Right lobe of liver (tissue), 6 donors: Measurements from ENCODE around the gene COPS7B. TPM values are rescaled to one million over a fixed set of nuclear protein-coding genes. Genes with fewer than 3 reads are reported as not detected.
A peak's percentile ranks its signal among the peaks of the same experiment; 100 is the strongest.

ENCODE experiments used
- ATAC-seq, 4 donors: fragments of 200-7000 bp; cut with Tn5 transposase; one replicate each; pipeline ENCODE4 v1.9.1; 2020; ENCODE audit warnings: mild to moderate bottlenecking in 4 of 4, moderate library complexity in 4 of 4
- DNase-seq, 3 donors: peaks; one replicate each; pipeline ENCODE4 v3.0.0-alpha.2; 2020
- H3K27ac ChIP-seq, 3 donors: fragments of 200-600 bp; one replicate each; pipeline ENCODE4 v1.8.0; 2022
- H3K27me3 ChIP-seq, 2 donors: fragments of 200-600 bp; one replicate each; pipeline ENCODE4 v1.8.0; 2022
- H3K36me3 ChIP-seq, 4 donors: fragments of 200-600 bp; sonication (generic) in 1 of 4; one replicate each; pipeline versions ENCODE4 v1.5.1 to v1.8.0; 2017 to 2022; ENCODE audit warnings: control low read depth in 1 of 4
- H3K4me1 ChIP-seq, 4 donors: fragments of 200-600 bp; sonication (generic) in 1 of 4; one replicate each; pipeline versions ENCODE4 v1.5.1 to v1.8.0; 2017 to 2022; ENCODE audit warnings: control low read depth in 1 of 4
- H3K4me3 ChIP-seq, 3 donors: fragments of 200-600 bp; one replicate each; pipeline ENCODE4 v1.8.0; 2022
- H3K9me3 ChIP-seq, 4 donors: fragments of 200-600 bp; sonication (generic) in 1 of 4; one replicate each; pipeline versions ENCODE4 v1.5.1 to v1.8.0; 2017 to 2022; ENCODE audit warnings: control low read depth in 1 of 4
- POLR2A ChIP-seq: fragments of 450-650 bp; IDR thresholded peaks from one replicate; pipeline ENCODE4 v1.6.1; 2017; ENCODE audit warnings: antibody characterized with exemption, mild to moderate bottlenecking
- WGBS: methylation state at CpG from one replicate; pipeline ENCODE4 v1.1.6; 2018; ENCODE audit warnings: low coverage, low lambda C conversion rate; ENCODE audit not compliant: insufficient coverage; ENCODE audit errors: missing lambda C conversion rate; 5-methylcytosine and 5-hydroxymethylcytosine counted together
- intact Hi-C, 2 donors: fragments of 100-400 bp; cut with DNase I; formaldehyde crosslinking; loops; one replicate each; pipeline versions ENCODE4 v1.11.2 to v1.14.1; 2022
- total RNA-seq, 6 experiments: library from RNA; depleted of rRNA in 2 of 6; stranded (reverse); fragments of >200 nt in 2 of 6; fragmentation: NEBNext Ultra II Directional in 3 of 6; extraction: Animal tissue kit (Norgen Biotek cat#: 25700) in 3 of 6; gene quantifications; one replicate each; pipeline versions ENCODE4 v1.1.0 to v1.2.4, GENCODE V29; 2016 to 2023
- TF ChIP-seq, protein P1 (sequence below), 4 donors: fragments of 200-600 bp in 3 of 4; fragments of 450-650 bp in 1 of 4; IDR thresholded peaks; one replicate each; pipeline versions ENCODE4 v1.5.1 to v1.8.0; 2016 to 2022; ENCODE audit warnings: antibody characterized with exemption in 4 of 4, mild to moderate bottlenecking in 2 of 4
- donor health status: DM: no; HTN: yes; CAD: no.
- donor health status: DM: no; HTN: no; CAD: no.
- donor health status: DM: no; HTN: no; CAD: no.
- donor health status: DM: no; HTN: yes; CAD: no.
- donor health status: DM: no; HTN: yes; CAD: no.

COPS7B gene
- total RNA-seq, 6 experiments from 2014 or later: 8.9 to 21.4 (median 12.7) TPM

DNA sequence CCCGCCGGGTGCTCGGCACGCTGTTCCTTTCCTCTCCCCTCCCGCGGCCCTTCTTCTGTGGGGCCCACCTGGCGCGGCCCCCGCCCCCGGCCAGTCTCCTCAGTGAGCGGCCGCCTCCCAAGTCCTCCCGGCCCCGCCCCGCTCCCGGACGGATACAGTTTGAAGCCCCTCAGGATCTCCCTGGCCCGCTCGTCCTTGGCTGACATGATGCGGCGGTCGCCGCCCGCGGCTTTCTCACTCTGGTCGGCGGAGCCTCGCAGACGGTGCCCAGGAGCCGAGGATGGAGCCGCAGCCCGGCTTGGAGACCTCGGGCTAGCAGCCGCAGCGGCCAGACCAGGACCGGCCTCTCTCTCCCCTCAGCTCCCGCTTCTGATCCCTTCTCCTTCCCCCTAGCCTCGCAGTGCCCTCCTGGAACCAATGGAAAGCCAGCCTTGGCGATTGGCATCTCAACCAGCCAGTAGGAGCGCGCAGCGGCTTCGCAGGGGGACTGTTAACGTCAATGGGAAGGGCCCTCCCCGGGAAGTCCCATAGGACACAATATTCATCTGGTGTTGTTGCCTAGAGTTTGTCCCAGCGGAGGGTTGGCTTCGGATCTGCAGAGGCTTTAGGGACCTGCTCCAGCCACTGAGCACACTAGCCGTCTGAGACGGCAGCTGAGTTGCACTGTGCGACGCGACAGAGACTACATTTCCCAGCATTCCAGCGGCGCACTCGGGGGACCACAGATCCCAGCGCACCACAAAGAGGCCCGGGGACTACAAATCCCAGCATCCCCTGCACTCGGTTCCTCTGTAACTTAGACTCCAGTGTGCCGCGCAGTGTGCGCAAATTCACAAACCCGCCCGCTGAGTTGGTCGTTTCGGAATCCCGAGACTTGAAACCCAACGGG, 5.1 kb upstream of the COPS7B start, which contains the start of gene PDE6D:
TSS of gene PDE6D (minus strand) at position 374 of the 889 bp plus-strand sequence. CDS start at position 206, 168 bp downstream.
- Histone ChIP-seq H3K27ac (peak within 1 kb of the TSS; percentile 71 to 90 (median 79)), H3K9me3 (no peaks in the 10 kb centered on the region), H3K27me3 (no peaks in the 10 kb centered on the region), H3K36me3 (no peaks in the 10 kb centered on the region), H3K4me3 (peak within 1 kb of the TSS; percentile 72 to 85 (median 81)), H3K4me1 (peaks cover 0 to 20% (median 7%) of the 10 kb centered on the region in 4 donors)
- ATAC-seq (peak; percentile 91 to 97 (median 94)), DNase-seq (peak; percentile 98 to 99 (median 99))
- intact Hi-C loops: loop anchor here in 1 of 2 donors (10.0 kb wide), 1 partner anchor 66 kb away; no protein-coding TSS in a partner anchor
- WGBS: 0% methylated on average over 30 of the region's 67 CpGs
- TF ChIP-seq POLR2A: peak; percentile 94
- TF ChIP-seq, protein P1, sequence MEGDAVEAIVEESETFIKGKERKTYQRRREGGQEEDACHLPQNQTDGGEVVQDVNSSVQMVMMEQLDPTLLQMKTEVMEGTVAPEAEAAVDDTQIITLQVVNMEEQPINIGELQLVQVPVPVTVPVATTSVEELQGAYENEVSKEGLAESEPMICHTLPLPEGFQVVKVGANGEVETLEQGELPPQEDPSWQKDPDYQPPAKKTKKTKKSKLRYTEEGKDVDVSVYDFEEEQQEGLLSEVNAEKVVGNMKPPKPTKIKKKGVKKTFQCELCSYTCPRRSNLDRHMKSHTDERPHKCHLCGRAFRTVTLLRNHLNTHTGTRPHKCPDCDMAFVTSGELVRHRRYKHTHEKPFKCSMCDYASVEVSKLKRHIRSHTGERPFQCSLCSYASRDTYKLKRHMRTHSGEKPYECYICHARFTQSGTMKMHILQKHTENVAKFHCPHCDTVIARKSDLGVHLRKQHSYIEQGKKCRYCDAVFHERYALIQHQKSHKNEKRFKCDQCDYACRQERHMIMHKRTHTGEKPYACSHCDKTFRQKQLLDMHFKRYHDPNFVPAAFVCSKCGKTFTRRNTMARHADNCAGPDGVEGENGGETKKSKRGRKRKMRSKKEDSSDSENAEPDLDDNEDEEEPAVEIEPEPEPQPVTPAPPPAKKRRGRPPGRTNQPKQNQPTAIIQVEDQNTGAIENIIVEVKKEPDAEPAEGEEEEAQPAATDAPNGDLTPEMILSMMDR (IDR thresholded peaks at IDR 0.05): no peak

DNA sequence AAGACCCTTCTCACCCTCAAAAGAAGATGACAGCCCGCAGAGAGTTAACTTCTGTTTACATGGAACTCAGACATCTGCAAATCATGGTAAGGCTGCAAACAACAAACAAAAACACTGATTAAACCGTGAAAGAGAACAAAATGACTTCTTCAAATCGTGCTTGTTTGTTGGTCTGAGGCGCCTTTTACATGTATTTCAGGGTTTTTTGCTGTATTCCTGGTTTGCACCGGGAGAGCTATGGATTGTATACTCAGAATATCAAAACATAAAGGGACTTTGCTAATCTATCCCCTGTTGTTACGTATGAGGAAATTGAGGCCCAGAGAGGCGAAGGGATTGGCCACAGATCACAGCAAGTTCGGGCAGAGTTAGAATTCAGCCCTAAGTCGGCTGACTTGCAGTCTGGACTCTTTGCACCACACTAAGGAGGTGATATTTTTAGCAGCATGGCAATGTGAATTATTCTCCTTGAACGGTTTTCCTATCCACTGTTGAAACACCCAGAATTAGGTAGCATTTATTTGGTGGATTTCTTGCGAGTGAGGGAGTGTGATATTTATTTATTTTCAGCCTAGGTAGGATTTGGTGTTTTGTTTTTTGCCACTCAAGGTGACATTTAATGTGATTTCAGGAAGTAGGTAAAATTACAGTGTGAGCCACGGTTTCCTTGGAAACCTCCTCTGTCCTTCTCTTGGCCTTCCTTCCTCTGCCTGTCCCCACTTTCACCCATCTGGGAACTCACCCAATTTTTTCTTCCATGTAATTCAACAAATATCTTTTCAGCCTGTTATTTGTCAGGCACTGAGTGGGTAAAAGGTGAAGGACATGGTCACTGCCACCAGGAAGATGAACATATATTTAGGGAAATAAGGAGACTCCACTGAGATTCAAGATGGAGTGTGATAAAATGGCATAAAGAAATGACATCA, 4.2 kb upstream of the COPS7B start:
- peak in 1 of 3 donors; percentile 50 for DNase-seq
- H3K36me3 ChIP-seq: no peaks in the 10 kb centered on the region
- no peaks in the 10 kb centered on the region for H3K9me3 ChIP-seq
- peak; percentile 0 to 24 (median 16) for ATAC-seq
- H3K4me3 ChIP-seq: peak overlapping the region; percentile 72 to 85 (median 81)
- H3K4me1 ChIP-seq: peaks cover 0 to 24% (median 9%) of the 10 kb centered on the region in 4 donors
- no peak for TF ChIP-seq POLR2A
- TF ChIP-seq, protein P1 (IDR thresholded peaks at IDR 0.05): no peak
- intact Hi-C loops: loop anchor here in 1 of 2 donors (10.0 kb wide), 1 partner anchor 67 kb away; no protein-coding TSS in a partner anchor
- H3K27ac ChIP-seq: peak overlapping the region; percentile 71 to 90 (median 79)
- under 1% methylated on average over 12 of the region's 12 CpGs for WGBS
- no peaks in the 10 kb centered on the region for H3K27me3 ChIP-seq

DNA sequence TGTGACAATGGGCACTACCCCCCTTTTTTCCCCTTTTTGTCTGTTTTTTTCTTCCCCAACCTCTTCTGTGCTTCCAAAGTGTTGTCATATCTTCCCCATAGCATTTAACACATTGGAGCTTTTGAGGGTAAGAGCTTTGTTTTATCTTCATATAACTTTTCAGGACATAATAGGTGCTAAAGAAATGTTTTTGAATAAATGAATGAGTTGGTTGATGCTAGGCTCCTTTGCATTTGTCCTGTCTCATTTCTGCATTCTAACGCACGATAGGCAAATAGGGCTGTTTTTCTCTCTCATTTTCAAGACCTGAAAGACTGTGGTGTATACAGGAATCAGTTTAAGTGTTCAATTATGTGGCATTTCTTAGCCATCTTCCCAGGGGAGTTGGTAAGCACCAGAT, 832 bp upstream of the COPS7B start:
- H3K27me3 ChIP-seq: no peaks in the 10 kb centered on the region
- no peak overlapping the region for H3K27ac ChIP-seq
- peaks cover 0 to 14% (median 2%) of the 10 kb centered on the region in 4 donors for H3K36me3 ChIP-seq
- TF ChIP-seq, protein P1 (IDR thresholded peaks at IDR 0.05): no peak
- TF ChIP-seq POLR2A: no peak
- H3K9me3 ChIP-seq: no peaks in the 10 kb centered on the region
- H3K4me3 ChIP-seq: no peak overlapping the region
- DNase-seq (no peak), ATAC-seq (no peak)
- 57% methylated on average over 2 of the region's 2 CpGs for WGBS
- H3K4me1 ChIP-seq: peaks cover 0 to 28% (median 12%) of the 10 kb centered on the region in 4 donors
- intact Hi-C loops: loop anchor here in 1 of 2 donors (10.0 kb wide), 1 partner anchor 71 kb away; no protein-coding TSS in a partner anchor

DNA sequence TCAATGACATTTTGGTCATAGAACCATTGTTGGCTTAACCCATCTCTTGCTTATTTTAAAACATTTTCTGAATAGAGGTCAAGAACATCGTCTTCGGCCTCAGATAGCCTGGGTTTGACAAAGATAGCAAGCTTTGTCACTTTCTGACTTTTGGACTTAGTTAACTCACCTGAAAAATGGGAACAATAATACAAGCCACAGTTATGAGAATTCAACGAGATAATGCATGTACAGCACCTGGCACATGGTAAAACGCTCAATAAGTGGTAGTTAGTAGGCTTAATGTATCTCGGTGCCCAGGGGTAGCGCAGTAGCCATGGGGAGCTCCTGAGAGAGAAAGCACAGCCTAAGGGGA, 446 bp upstream of the COPS7B start:
- Histone ChIP-seq H3K4me3 (peak overlapping the region; percentile 87 to 99 (median 99)), H3K9me3 (no peaks in the 10 kb centered on the region), H3K4me1 (peaks cover 0 to 28% (median 12%) of the 10 kb centered on the region in 4 donors), H3K36me3 (peaks cover 0 to 14% (median 2%) of the 10 kb centered on the region in 4 donors), H3K27ac (peak overlapping the region; percentile 33 to 61 (median 58)), H3K27me3 (no peaks in the 10 kb centered on the region)
- DNase-seq (no peak), ATAC-seq (no peak)
- TF ChIP-seq, protein P1 (IDR thresholded peaks at IDR 0.05): no peak
- TF ChIP-seq POLR2A: no peak
- intact Hi-C loops: loop anchor here in 1 of 2 donors (10.0 kb wide), 1 partner anchor 71 kb away; no protein-coding TSS in a partner anchor
- 26% methylated on average over 6 of the region's 6 CpGs for whole genome bisulfite sequencing
